Left renal cortex interstitium (tissue), 4 donors: ENCODE results near the gene PAX5. TPM values are rescaled to one million over a fixed set of nuclear protein-coding genes. Genes with fewer than 3 reads are reported as not detected.

Source experiments
- DNase-seq, 4 donors: peaks; one replicate each; pipeline ENCODE4 v3.0.0-alpha.2; 2013; ENCODE audit warnings: low read depth in 4 of 4, low spot score in 2 of 4, missing footprints in 1 of 4
- polyA plus RNA-seq, 4 donors: library from polyadenylated mRNA; unstranded; fragments of 120-200 nt; gene quantifications; one replicate each; pipeline ENCODE4 v1.2.1, GENCODE V29; 2013; ENCODE audit not compliant: insufficient read length in 4 of 4

The PAX5 gene
- polyA plus RNA-seq, 4 donors, result 0.16 to 0.28 (median 0.19) TPM

DNA sequence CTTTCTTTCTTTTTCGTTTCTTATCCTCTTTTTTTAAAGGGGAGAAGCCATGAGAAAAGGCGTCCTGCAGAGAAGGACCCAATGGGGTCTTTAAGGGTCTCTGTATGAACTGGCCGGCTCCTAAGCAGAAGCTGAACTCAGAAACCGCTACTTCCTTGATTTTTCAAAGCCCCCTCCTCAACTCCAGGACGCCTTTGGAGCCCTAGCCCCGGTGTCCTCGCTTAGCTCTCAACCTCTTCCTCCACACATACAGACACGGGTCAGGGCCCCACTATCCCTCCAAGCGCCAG lies 8.3 kb downstream of the PAX5 start:
- DNase-seq, result no peak

GRCh38 chr9:37025071-37025822 lies 8.8 kb downstream of the PAX5 start:
- no peak for DNase-seq

GRCh38 chr9:37017546-37017945 lies 16.5 kb downstream of the PAX5 start:
- no peak for DNase-seq

GRCh38 chr9:37011530-37011929 lies 22.5 kb downstream of the PAX5 start:
- DNase-seq, result no peak

DNA sequence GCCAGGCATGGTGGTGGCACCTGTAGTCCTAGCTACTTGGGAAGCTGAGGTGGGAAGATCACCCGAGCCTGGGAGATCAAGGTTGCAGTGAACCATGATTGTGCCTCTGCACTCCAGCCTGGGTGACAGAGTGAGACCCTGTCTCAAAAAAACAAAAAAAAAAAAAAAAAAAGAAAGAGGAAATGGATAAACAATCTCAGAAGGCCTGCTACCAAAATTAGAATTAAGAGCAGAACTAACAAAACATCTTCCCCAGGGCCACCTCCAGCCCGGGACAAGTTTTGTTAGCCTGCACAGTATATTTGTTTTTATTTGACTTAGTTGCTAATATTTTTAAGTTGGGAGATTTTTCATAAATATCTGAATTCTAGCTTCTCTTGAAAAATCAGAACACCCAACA lies 23.1 kb downstream of the PAX5 start:
- no peak for DNase-seq

DNA sequence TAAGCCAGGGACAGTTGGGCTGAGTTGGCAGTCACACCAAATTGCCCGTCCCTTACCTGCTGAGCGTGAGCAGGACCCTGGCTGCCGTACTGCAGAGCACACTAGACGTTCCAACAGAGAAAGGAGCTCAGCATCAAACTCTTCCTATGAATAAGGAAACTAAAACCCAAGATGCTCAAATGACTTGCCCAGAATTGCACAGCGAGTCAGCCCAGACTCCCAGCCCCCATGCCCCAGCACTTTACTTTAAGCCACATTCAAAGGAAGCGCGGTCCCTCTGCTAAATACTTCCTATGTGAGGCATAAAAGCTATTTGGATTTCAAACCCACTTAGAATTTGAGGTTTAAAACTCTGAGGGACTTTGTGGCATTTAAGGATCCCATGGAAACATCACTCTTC lies 23.9 kb downstream of the PAX5 start:
- DNase-seq, result no peak

- no peak for DNase-seq
These were observed 26.8 kb downstream of the PAX5 start for GRCh38 chr9:37007295-37007694.

DNA sequence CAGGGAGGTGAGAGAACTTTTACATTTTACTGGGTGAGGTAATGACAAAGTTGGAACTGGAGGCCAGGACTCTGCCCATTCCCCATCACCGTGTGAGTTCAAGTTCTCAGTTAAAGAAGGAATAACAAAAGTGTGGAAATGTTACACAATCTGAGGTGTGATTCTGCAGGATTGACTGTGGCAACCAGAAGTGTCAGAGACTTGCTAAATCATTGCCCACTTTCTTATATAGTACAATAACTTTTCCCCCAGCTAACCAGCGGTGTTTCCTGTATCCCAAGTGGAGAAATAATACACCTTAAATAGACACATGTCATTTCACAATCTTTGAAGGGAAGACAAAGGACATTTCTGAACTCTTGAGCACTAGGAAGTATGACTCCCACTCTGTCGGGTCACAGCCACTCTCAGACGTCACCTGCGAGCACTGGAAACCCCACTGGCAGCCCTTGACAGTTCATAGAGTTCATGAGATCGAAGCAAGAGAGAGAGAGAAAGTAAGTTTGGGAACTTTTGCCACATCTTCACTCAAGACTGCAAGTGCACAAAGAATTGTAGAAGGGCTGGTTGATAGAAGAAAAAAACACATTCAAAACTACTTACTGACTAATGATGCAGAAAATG lies 28.4 kb downstream of the PAX5 start:
- no peak for DNase-seq

DNA sequence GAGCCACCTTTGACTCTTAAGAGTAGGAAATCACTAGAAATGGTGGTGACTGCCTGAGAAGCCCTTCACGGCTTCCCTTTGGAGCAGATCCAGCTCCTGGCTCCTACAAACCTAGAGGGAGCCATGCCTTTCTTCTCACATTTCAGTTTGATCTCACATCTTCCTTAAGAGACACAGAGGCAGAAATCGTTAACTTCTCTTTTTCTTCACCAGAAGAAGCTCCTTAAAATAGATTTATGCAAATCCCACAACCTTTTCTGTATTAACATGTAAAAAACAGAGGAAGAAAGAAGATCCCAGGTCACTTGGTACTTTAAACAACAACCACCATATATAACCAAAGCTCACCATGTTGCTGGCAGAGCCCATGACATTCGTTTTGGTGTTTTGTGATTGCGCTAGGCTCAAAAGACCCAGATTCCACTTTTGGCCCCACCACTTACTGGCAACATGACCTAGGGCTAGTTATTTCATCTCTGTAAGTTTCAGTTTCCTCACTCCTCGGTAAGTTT lies 29.6 kb downstream of the PAX5 start:
- no peak for DNase-seq

DNA sequence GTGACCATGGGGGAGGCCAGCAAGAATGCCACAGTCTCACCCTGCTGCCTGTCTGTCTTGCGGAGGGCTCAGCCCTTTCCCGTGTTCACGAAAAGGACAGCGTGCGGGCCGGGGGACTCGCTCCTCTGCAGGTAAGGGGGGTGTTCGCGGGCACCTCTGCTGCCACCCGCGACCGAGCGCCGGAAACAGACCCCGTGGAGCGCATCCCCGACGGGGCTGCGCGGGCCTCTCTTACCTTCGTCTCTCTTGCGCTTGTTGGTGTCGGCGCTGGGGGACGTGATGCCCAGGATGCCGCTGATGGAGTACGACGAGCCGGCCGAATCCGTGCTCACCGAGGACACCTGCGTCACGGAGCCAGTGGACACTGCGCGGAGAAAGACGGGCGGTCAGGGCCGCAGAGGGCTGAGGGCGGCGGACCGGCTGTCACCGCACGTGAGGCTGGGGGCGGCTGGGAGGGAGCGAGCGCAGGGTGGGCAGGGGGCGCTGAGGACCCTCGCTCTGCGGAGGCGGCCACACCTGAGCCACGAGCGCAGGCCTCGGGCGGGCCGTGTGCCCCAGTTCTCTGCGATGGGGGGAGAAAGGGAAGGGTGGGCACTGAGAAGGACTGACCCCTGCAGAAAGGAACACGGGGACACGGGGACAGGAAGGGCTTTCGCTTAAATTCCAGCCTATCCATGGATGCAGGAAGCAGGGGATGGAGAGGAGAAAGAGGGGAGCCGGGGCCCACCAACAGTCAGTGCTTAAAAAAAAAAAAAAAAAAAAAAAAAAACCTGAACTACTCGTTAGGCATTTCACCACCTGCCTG lies 31.5 kb downstream of the PAX5 start:
- no peak for DNase-seq

GRCh38 chr9:37002036-37002412 lies 32.0 kb downstream of the PAX5 start:
- DNase-seq, result no peak

GRCh38 chr9:37001459-37001858 lies 32.6 kb downstream of the PAX5 start:
- no peak for DNase-seq

- DNase-seq, result no peak
These were observed 34.2 kb downstream of the PAX5 start for GRCh38 chr9:36999728-37000333.

DNA sequence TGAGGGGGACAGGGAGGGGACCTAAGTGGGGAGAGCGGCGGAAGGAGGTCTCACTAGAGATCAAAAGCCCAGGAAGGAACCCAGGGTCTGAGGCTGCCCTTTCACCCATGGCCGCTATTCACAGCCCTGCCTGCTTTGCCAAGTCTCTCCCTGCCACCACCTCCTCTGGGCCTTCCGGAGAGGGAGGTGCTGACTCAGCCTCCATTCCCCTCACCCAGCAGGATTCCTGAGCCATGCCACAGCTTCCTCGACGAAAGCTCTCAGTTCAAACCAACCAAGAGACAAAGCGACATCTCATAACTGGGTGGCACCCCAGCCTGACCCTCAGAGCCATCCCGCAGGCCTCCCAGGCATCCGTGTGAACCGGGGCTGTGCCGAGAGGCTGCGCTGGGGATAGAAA lies 36.7 kb downstream of the PAX5 start:
- DNase-seq, result no peak

DNA sequence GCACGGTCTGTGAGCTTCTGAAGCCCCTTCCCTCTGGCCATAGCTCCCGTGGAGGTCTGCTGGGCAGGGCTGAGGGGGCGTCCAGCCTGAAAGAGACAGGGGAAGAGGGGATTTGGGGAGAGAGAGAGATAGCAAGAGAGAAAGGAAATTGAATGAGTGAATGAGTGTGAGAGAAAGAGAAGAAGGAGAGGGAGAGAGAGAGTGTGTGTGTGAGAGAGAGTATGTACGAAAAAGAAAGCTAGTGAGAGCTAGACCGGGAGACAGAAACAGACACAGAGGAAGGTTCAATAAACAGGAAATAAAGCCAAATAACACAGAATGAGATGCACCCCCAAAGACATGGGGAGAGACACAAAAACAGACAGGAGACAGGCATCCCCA lies 37.4 kb downstream of the PAX5 start:
- no peak for DNase-seq

DNA sequence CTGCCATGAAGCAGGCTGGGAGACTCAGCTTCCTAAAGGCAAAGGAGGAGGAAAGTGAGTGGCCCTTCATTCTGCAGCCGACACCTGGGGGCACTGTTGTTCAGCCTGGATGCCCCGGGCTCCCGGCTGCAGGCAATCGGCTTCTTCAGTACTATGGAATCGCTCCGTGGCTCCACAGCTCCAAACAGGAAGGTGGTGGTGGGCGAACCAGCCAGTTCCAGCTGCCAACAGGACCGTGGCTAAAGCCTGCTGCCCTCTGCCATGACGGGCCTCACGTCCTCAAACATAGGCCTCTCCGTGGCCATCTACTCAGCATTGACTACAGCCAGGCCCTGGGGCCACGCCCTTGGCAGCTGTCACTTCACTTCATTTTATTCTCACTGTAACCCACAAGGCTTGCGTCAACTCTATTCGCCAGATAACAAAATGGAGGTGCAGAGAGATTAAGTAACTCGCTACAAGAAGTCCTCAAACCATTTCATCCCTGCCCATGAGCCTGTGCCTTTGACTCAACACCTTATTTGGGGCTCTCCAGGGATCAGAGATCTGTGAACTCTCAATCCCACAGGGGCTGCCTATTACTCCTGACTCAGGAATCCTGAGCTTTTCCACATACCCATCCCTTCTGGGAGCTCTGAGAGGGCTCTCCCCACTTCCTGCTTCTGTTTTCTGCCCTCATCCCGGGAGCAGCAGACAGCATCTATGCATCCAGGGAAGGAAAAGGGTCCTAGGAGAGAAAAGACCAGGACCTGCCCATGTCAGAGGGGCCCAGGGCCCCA lies 38.0 kb downstream of the PAX5 start:
- DNase-seq, result no peak

DNA sequence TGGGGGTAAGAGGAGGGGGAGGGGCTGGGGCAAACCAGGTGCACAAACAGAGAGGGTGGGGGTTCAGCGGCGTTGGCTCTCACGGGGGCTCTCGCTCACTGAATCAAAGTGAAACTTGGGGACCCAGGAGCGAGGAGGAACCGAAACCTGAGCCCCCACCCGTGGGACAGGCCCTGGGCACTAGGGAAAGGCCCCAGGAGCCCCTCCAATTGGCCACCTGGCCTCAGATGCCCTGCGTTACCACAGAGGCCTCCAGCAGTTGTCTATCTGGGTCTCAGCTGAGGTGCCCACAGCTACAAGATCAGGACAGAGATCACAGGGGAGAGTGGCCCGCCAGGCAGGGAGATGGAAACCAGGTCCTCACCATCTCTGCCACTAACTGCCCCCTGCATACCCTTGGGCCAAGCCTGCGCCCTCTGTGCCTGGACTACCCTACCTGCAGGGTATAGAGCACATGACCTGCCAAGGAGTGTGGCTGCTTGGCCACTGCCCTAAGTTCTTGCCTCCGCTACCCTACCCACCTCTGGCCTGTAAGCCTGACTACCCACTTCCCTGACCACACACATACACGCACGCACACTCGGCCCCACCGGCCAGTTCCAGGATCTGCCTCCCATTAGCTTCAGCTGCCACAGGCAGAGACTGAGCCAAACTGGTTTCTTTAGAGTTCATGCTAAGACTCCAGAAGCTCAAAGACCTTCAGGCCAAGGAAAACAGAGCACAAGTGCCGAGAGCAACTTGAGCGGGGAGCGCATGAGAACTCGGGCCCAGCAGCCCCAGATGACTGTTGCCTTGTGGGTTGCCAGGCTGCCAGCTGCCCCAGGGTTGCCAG lies 39.9 kb downstream of the PAX5 start:
- no peak for DNase-seq

GRCh38 chr9:36992501-36993316 lies 41.4 kb downstream of the PAX5 start:
- no peak for DNase-seq
